GM23248 (cell line): Measurements from ENCODE around the gene S100G. TPM values are rescaled to one million over a fixed set of nuclear protein-coding genes. Genes with fewer than 3 reads are reported as not detected.

ENCODE experiments used
- DNase-seq: peaks from one replicate; pipeline ENCODE4 v3.0.0-alpha.2; 2015
- H2AFZ ChIP-seq: fragments of 200-600 bp; sonication (generic); 2 replicates; pipeline ENCODE4 v1.6.1; 2016; ENCODE audit warnings: antibody characterized with exemption
- H3F3A ChIP-seq: fragments of 200-600 bp; sonication (generic); 2 replicates; pipeline ENCODE4 v1.6.1; 2016; ENCODE audit warnings: mild to moderate bottlenecking, antibody characterized with exemption, mixed run types; ENCODE audit not compliant: insufficient read depth
- H3K27ac ChIP-seq: fragments of 200-600 bp; sonication (generic); 2 replicates; pipeline ENCODE4 v1.5.1; 2016; ENCODE audit warnings: mild to moderate bottlenecking
- H3K27me3 ChIP-seq: fragments of 200-600 bp; sonication (generic); replicated peaks from 2 replicates; pipeline ENCODE4 v1.6.1; 2016; ENCODE audit warnings: mild to moderate bottlenecking; ENCODE audit not compliant: insufficient read depth
- H3K36me3 ChIP-seq: fragments of 200-600 bp; sonication (generic); 2 replicates; pipeline ENCODE4 v1.6.1; 2016; ENCODE audit warnings: low read depth, mild to moderate bottlenecking
- H3K4me1 ChIP-seq: fragments of 200-600 bp; sonication (generic); 2 replicates; pipeline ENCODE4 v1.6.1; 2016; ENCODE audit warnings: mild to moderate bottlenecking; ENCODE audit not compliant: insufficient read depth
- H3K4me2 ChIP-seq: fragments of 200-600 bp; sonication (generic); one replicate; pipeline ENCODE4 v1.6.1; 2016; ENCODE audit warnings: mild to moderate bottlenecking; ENCODE audit not compliant: unreplicated experiment
- H3K4me3 ChIP-seq: fragments of 200-600 bp; sonication (generic); 2 replicates; pipeline ENCODE4 v1.5.1; 2016; ENCODE audit warnings: mild to moderate bottlenecking
- H3K79me2 ChIP-seq: fragments of 200-600 bp; sonication (generic); 2 replicates; pipeline ENCODE4 v1.6.1; 2016; ENCODE audit warnings: mild to moderate bottlenecking; ENCODE audit not compliant: insufficient read depth
- H3K9ac ChIP-seq: fragments of 200-600 bp; sonication (generic); 2 replicates; pipeline ENCODE4 v1.6.1; 2016; ENCODE audit warnings: mild to moderate bottlenecking
- H3K9me2 ChIP-seq: fragments of 200-600 bp; sonication (generic); 2 replicates; pipeline ENCODE4 v1.6.1; 2016; ENCODE audit warnings: mixed run types, mild to moderate bottlenecking, moderate library complexity; ENCODE audit not compliant: insufficient read depth
- H3K9me3 ChIP-seq: fragments of 200-600 bp; sonication (generic); one replicate; pipeline ENCODE4 v1.6.1; 2017; ENCODE audit warnings: low read depth
- H4K20me1 ChIP-seq: fragments of 200-600 bp; sonication (generic); 2 replicates; pipeline ENCODE4 v1.6.0; 2016; ENCODE audit not compliant: insufficient read depth
- EZH2 ChIP-seq: fragments of 200-600 bp; sonication (generic); IDR thresholded peaks from 2 replicates; pipeline ENCODE4 v1.6.1; 2018; ENCODE audit warnings: antibody characterized with exemption, mild to moderate bottlenecking; ENCODE audit not compliant: insufficient read depth, poor library complexity, severe bottlenecking
- EZH2phosphoT487 ChIP-seq: fragments of 200-600 bp; sonication (generic); IDR thresholded peaks from 2 replicates; pipeline ENCODE4 v1.6.1; 2018; ENCODE audit warnings: antibody characterized with exemption, moderate library complexity, mild to moderate bottlenecking, low read depth; ENCODE audit not compliant: insufficient read depth
- WGBS, 2 experiments: methylation state at CpG; one replicate each; pipeline ENCODE4 v1.1.6; 2015 to 2017; ENCODE audit warnings: low lambda C conversion rate in 2 of 2, low coverage in 1 of 2; ENCODE audit errors: missing lambda C conversion rate in 2 of 2; 5-methylcytosine and 5-hydroxymethylcytosine counted together
- in situ Hi-C: fragments of 300-500 bp; cut with MboI; formaldehyde crosslinking; loops from 2 replicates; pipeline ENCODE4 v1.15.0; 2020
- polyA plus RNA-seq: library from polyadenylated mRNA; unstranded; fragments of >200 nt; fragmentation: Nextera tagmentation; extraction: Ambion mirVana; gene quantifications from 2 replicates; pipeline ENCODE4 v1.2.1, GENCODE V29; 2016
- total RNA-seq: library from RNA; depleted of rRNA; stranded (reverse); fragments of >200 nt; shearing (Covaris generic); gene quantifications from 2 replicates; pipeline ENCODE4 v1.2.3, GENCODE V29; 2014

S100G gene
- total and polyA plus RNA-seq, 2 experiments from 2014 or later = not detected

DNA sequence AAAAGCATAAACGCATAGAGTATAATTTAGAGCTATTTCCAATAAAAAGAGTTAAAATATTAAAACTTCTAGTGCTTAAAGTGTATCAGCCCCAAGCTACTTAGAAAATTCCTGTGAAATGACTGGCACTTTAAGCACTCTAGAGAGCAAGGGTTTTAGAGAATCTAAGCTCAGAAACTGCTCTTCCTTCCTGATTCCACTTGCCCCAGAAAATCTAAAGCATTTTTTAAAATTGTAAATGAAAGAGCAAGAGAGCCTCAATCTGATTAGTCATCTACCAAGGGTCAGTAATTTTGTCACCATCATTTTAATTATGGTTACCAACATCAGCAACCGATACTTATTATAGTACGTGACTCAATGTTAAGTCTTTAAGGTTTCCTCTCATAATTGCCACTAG lies 37.6 kb downstream of the S100G start:
- no peaks in the 10 kb centered on the region for H3K79me2 ChIP-seq
- H3K4me1 ChIP-seq = no peaks in the 10 kb centered on the region; the same call in 1 of the 2 replicates
- H3K27ac ChIP-seq = no peak overlapping the region
- no peak overlapping the region for H2AFZ ChIP-seq
- H3K27me3 ChIP-seq = no peaks in the 10 kb centered on the region
- no peak overlapping the region for H3K4me2 ChIP-seq
- H3K9me3 ChIP-seq = no peaks in the 10 kb centered on the region
- no peaks in the 10 kb centered on the region for H3K36me3 ChIP-seq
- in situ Hi-C loops = no loop called here
- H4K20me1 ChIP-seq = no peaks in the 10 kb centered on the region
- H3K4me3 ChIP-seq = no peak overlapping the region
- no peak overlapping the region for H3K9ac ChIP-seq
- H3K9me2 ChIP-seq = no peaks in the 10 kb centered on the region
- no peaks in the 10 kb centered on the region for H3F3A ChIP-seq
- WGBS, 2 experiments = 38 to 39% methylated on average over 3 of the region's 3 CpGs
- peak; percentile 28 for DNase-seq
- TF ChIP-seq EZH2phosphoT487 (no peak), EZH2 (no peak)

- Histone ChIP-seq H3K79me2 (no peaks in the 10 kb centered on the region), H3K27me3 (no peaks in the 10 kb centered on the region), H3K9me3 (no peaks in the 10 kb centered on the region), H3K36me3 (no peaks in the 10 kb centered on the region), H3K27ac (no peak overlapping the region), H3K9ac (no peak overlapping the region), H3K9me2 (no peaks in the 10 kb centered on the region), H3K4me1 (no peaks in the 10 kb centered on the region), H3F3A (no peaks in the 10 kb centered on the region), H4K20me1 (no peaks in the 10 kb centered on the region), H3K4me2 (no peak overlapping the region), H2AFZ (no peak overlapping the region), H3K4me3 (no peak overlapping the region)
- TF ChIP-seq EZH2 = no peak
- TF ChIP-seq EZH2phosphoT487 = no peak
- 46 to 51% methylated on average over 10 of the region's 10 CpGs for WGBS, 2 experiments
- peak; percentile 40 for DNase-seq
- in situ Hi-C loops = no loop called here
These were observed 45.2 kb downstream of the S100G start for GRCh38 chrX:16695079-16695676.

GRCh38 chrX:16696956-16697355 lies 47.0 kb downstream of the S100G start:
- no peaks in the 10 kb centered on the region for H3K79me2 ChIP-seq
- no peaks in the 10 kb centered on the region for H3F3A ChIP-seq
- WGBS, 2 experiments = 90 to 97% methylated on average over 3 of the region's 3 CpGs
- H3K9me3 ChIP-seq = no peaks in the 10 kb centered on the region
- in situ Hi-C loops = no loop called here
- no peak for TF ChIP-seq EZH2phosphoT487
- no peak for TF ChIP-seq EZH2
- no peak overlapping the region for H2AFZ ChIP-seq
- no peak overlapping the region for H3K4me3 ChIP-seq
- H3K27ac ChIP-seq = no peak overlapping the region
- H4K20me1 ChIP-seq = no peaks in the 10 kb centered on the region
- H3K27me3 ChIP-seq = no peaks in the 10 kb centered on the region
- H3K9me2 ChIP-seq = no peaks in the 10 kb centered on the region
- no peaks in the 10 kb centered on the region for H3K36me3 ChIP-seq
- DNase-seq = no peak
- H3K9ac ChIP-seq = no peak overlapping the region
- H3K4me2 ChIP-seq = no peak overlapping the region
- no peaks in the 10 kb centered on the region for H3K4me1 ChIP-seq

DNA sequence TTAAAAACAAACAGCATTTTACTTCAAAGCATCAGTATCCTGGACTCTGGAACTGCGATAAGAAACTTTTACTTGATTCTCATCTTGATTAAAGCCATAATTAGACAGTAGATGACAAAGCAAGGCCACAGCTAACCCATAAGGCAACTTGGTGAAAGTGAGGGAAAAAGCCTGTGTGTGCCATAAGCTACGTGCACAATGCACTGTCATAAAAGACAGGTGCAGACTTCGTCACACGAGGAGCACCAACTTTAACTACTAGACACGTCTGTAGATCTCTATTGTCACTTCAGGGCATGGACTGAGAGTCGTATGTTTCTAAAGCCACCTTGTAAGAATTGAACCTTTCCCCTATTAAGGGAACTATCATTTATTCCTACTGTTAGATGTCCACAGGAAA lies 49.4 kb downstream of the S100G start:
- no peaks in the 10 kb centered on the region for H3F3A ChIP-seq
- DNase-seq = no peak
- no peaks in the 10 kb centered on the region for H3K4me1 ChIP-seq
- H3K9me3 ChIP-seq = no peaks in the 10 kb centered on the region
- H3K36me3 ChIP-seq = no peaks in the 10 kb centered on the region
- H2AFZ ChIP-seq = no peak overlapping the region
- no peaks in the 10 kb centered on the region for H3K79me2 ChIP-seq
- in situ Hi-C loops = no loop called here
- H3K27me3 ChIP-seq = no peaks in the 10 kb centered on the region
- H3K9me2 ChIP-seq = no peaks in the 10 kb centered on the region
- H3K9ac ChIP-seq = no peak overlapping the region
- H4K20me1 ChIP-seq = no peaks in the 10 kb centered on the region
- H3K4me3 ChIP-seq = no peak overlapping the region
- no peak overlapping the region for H3K27ac ChIP-seq
- H3K4me2 ChIP-seq = no peak overlapping the region
- TF ChIP-seq EZH2 = no peak
- 85 to 100% methylated on average over 5 to 6 of the region's 6 CpGs for WGBS, 2 experiments

GRCh38 chrX:16700734-16701133 lies 50.8 kb downstream of the S100G start:
- in situ Hi-C loops = no loop called here
- Histone ChIP-seq H4K20me1 (no peaks in the 10 kb centered on the region), H3K9me2 (no peaks in the 10 kb centered on the region), H3F3A (no peaks in the 10 kb centered on the region), H3K9ac (no peak overlapping the region), H3K4me2 (no peak overlapping the region), H3K27me3 (no peaks in the 10 kb centered on the region), H3K79me2 (no peaks in the 10 kb centered on the region), H3K4me3 (no peak overlapping the region), H3K9me3 (no peaks in the 10 kb centered on the region), H3K4me1 (no peaks in the 10 kb centered on the region), H2AFZ (no peak overlapping the region), H3K36me3 (no peaks in the 10 kb centered on the region), H3K27ac (no peak overlapping the region)
- WGBS, 2 experiments = 57 to 79% methylated on average over 2 of the region's 2 CpGs
- TF ChIP-seq EZH2phosphoT487 (no peak), EZH2 (no peak)
- DNase-seq = peak; percentile 2
